GM23248 (cell line): Measurements from ENCODE around the gene BHLHA9.

Experiments
- EZH2 ChIP-seq: fragments of 200-600 bp; sonication (generic); IDR thresholded peaks from 2 replicates; pipeline ENCODE4 v1.6.1; 2018; ENCODE audit warnings: antibody characterized with exemption, mild to moderate bottlenecking; ENCODE audit not compliant: insufficient read depth, poor library complexity, severe bottlenecking
- EZH2phosphoT487 ChIP-seq: fragments of 200-600 bp; sonication (generic); IDR thresholded peaks from 2 replicates; pipeline ENCODE4 v1.6.1; 2018; ENCODE audit warnings: antibody characterized with exemption, moderate library complexity, mild to moderate bottlenecking, low read depth; ENCODE audit not compliant: insufficient read depth

DNA sequence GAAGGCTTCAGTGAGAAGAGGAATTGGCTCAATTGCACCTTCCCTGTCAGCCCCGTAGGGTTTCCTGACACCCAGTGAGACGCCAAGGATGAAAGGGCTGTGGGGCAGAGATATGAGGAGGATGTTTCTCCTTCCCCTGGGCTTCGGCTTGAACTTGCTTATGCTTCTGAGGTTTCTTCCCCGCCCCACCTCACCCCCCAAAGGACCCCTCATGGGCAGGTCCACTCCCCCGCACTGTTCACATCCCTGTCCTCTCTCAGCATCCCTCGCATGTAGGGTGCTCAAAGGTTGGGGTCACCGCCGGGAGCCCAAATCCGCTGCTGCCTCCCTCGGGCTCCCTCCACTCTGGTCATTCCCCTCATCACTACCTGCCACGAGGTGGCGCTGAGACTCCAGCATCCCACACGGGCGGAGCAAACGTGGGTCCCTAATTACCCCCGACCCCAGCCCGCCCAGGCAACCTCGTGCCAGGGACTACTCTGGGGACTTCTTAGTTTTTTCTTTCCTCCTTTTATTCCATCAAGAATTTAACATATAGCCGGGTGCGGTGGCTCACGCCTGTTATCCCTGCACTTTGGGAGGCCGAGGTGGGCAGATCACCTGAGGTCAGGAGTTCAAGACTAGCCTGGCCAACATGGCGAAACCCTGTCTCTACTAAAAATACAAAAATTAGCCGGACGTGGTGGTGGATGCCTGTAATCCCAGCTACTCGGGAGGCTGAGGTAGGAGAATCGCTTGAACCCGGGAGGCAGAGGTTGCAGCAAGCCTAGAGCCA is 5.9 kb downstream of the BHLHA9 start:
- TF ChIP-seq EZH2phosphoT487, result no peak
- TF ChIP-seq EZH2, result no peak
